Nephron progenitor cell (in vitro differentiated cells): Measurements from ENCODE around the gene HPCAL1.

ENCODE experiments used
- DNase-seq: peaks from one replicate; pipeline ENCODE4 v3.0.0; 2021
- H3K27ac Mint-ChIP-seq: 2 replicates; pipeline ENCODE4 v1.8.0; 2021; ENCODE audit warnings: mild to moderate bottlenecking, moderate library complexity, mixed read lengths
- H3K27me3 Mint-ChIP-seq: 2 replicates; pipeline ENCODE4 v1.8.0; 2021; ENCODE audit warnings: mild to moderate bottlenecking, low read depth, mixed read lengths; ENCODE audit not compliant: poor library complexity
- H3K36me3 Mint-ChIP-seq: 2 replicates; pipeline ENCODE4 v1.8.0; 2021; ENCODE audit warnings: low read depth, mixed read lengths
- H3K4me1 Mint-ChIP-seq: 2 replicates; pipeline ENCODE4 v1.8.0; 2021; ENCODE audit warnings: mixed read lengths
- H3K4me3 Mint-ChIP-seq: 2 replicates; pipeline ENCODE4 v1.8.0; 2021; ENCODE audit warnings: mild to moderate bottlenecking, moderate library complexity, mixed read lengths
- H3K9me3 Mint-ChIP-seq: 2 replicates; pipeline ENCODE4 v1.8.0; 2021; ENCODE audit warnings: mild to moderate bottlenecking, moderate library complexity, mixed read lengths
- TF ChIP-seq, protein P1 (sequence below): fragments of 200-600 bp; sonication (generic); IDR thresholded peaks from 2 replicates; pipeline ENCODE4 v1.5.0; 2021; ENCODE audit warnings: antibody characterized with exemption

HPCAL1 gene

DNA sequence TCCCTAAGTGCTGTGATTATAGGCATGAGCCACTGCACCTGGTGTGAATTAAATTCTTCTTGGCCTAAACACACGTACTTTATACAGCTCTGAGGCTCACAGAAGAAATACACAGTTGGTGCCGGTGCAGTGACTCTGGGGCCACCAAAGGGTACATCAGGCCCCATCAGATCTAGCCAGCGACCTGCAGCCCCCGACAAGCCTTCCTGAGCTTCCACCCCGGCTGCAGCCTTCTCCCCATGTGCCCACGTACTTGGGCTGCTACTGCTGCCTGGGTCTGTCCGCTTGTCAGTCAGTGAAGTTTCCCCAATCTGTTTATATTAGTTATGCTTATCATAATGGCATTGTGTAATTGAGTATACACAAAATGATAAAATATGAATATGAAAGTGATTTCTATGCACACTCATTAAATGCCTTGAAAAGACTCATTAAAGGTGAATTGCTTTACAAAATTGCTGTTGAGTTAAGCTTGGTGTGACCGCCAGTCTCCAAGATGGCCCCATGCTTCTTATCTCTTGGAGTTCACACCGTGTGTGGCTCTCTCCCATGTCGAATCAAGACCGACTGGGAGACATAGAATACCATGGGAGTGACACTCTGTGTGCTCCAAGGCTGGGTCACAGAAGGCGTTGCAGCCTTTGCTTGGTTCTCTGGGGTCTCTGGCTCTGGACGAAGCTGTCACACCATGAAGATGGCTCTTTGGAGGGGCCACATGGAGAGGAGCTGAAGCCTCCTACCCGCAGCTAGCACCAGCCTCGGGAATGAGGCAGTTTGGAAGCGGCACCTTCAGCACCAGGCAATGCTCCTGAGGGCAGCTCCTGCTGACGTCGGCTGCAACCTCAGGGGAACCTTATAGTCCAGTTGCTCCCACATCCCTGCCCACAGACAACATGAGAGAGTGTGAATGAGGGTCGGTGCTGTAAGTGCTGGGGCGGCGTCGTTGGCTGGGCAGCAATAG is 29.2 kb upstream of the HPCAL1 start:
- Mint-ChIP-seq H3K4me1 (peaks cover 29% of the 10 kb centered on the region), H3K36me3 (no peaks in the 10 kb centered on the region), H3K4me3 (no peak overlapping the region), H3K27ac (no peak overlapping the region), H3K9me3 (no peaks in the 10 kb centered on the region), H3K27me3 (peaks cover 6% of the 10 kb centered on the region)
- TF ChIP-seq, protein P1, sequence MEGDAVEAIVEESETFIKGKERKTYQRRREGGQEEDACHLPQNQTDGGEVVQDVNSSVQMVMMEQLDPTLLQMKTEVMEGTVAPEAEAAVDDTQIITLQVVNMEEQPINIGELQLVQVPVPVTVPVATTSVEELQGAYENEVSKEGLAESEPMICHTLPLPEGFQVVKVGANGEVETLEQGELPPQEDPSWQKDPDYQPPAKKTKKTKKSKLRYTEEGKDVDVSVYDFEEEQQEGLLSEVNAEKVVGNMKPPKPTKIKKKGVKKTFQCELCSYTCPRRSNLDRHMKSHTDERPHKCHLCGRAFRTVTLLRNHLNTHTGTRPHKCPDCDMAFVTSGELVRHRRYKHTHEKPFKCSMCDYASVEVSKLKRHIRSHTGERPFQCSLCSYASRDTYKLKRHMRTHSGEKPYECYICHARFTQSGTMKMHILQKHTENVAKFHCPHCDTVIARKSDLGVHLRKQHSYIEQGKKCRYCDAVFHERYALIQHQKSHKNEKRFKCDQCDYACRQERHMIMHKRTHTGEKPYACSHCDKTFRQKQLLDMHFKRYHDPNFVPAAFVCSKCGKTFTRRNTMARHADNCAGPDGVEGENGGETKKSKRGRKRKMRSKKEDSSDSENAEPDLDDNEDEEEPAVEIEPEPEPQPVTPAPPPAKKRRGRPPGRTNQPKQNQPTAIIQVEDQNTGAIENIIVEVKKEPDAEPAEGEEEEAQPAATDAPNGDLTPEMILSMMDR, result no peak
- no peak for DNase-seq

DNA sequence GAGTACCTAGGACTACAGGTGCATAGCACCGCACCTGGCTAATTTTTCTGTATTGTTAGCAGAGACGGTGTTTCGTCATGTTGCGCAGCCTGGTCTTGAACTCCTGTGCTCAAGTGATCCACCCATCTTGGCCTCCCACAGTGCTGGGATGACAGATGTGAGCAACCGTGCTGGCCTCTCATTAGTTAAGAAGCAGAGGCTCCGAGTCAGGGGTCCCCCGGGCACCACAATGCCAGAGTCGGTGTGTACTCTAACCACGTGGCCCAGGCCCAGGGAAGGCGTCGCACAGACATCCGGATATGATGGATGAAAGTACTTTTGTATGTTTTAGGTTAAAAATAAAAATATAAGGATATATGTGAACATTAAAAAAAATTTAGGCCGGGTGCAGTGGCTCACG is 28.3 kb upstream of the HPCAL1 start:
- H3K27ac Mint-ChIP-seq, result no peak overlapping the region
- TF ChIP-seq, protein P1, result no peak
- peaks cover 38% of the 10 kb centered on the region for H3K4me1 Mint-ChIP-seq
- no peaks in the 10 kb centered on the region for H3K9me3 Mint-ChIP-seq
- H3K4me3 Mint-ChIP-seq, result no peak overlapping the region
- H3K27me3 Mint-ChIP-seq, result peaks cover 8% of the 10 kb centered on the region
- no peak for DNase-seq
- H3K36me3 Mint-ChIP-seq, result no peaks in the 10 kb centered on the region

DNA sequence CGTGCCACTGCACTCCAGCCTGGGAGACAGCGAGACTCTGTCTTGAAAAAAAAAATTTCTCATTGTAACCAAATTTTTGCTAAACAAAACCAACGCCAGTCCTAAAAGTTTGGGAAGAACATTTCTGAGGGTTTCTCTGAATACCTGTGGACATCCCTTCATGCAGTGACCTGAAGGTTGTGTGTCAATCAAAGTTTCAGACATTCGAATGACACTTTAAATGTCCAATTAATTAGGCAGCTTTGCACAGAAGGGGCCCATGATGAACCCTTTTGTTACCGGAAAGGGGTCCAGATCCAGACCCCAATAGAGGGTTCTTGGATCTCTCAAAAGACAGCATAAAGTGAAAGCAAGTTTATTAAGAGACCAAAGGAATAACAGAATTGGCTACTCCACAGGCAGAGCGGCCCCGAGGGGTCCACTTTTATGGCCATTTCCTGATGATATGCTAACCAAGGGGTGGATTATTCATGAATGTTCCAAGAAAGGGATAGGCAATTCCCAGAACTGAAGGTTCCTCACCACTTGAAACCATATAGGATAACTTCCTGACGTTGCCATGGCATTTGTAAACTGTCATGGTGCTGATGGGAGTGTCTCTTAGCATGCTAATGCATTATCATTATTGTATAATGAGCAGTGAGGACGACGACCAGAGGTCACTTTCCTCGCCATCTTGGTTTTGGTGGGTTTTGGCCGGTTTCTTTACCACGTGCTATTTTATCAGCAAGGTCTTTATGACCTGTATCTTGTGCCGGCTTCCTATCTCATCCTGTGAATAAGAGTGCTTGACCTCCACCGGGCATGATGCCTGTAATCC is 27.5 kb upstream of the HPCAL1 start:
- Mint-ChIP-seq H3K9me3 (no peaks in the 10 kb centered on the region), H3K27ac (no peak overlapping the region), H3K27me3 (peaks cover 12% of the 10 kb centered on the region), H3K4me1 (peaks cover 46% of the 10 kb centered on the region), H3K4me3 (no peak overlapping the region), H3K36me3 (no peaks in the 10 kb centered on the region)
- TF ChIP-seq, protein P1, result no peak
- no peak for DNase-seq

DNA sequence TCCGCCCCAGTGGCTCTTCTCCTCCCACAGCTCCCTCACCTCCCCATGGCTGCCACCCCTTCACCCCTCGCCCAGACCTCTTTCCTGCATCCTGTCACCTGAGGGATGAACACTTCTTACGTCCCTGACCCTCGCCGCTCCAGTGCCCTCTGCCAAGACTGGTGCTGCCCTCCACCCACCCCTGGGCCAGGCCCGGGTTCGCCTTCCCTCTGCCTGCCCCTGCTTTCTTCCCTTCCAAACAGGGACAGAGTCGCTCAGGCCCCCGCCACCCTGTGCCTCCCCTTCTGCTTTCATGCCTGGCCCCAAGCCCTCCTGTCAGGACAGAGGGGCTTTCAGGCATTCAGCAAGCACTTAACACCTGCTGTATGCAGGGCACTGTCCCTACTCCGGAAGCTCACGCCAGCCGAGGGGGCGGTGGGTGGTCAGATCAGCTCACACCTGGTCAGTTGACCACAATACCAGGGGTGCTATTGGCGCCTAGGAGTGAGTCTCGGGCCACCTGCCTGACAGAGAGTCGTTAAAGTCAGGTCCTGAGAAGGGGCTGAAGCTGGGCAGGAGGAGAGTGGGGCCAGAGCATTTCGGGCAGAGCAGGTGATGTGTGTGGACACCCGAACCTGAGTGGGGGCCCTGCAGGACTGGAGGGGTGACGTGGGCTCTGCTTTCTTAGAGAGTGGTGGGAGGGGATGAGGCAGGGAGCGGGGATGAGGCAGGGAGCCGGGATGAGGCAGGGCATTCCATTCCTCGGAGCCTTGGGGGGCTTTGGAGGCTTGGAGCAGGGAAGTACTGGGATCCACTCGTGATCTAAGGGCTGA is 26.0 kb upstream of the HPCAL1 start:
- TF ChIP-seq, protein P1, result no peak
- Mint-ChIP-seq H3K27ac (peak overlapping the region; percentile 69), H3K36me3 (no peaks in the 10 kb centered on the region), H3K27me3 (peaks cover 12% of the 10 kb centered on the region), H3K9me3 (no peaks in the 10 kb centered on the region), H3K4me1 (peaks cover 44% of the 10 kb centered on the region), H3K4me3 (peak overlapping the region; percentile 13)
- no peak for DNase-seq

DNA sequence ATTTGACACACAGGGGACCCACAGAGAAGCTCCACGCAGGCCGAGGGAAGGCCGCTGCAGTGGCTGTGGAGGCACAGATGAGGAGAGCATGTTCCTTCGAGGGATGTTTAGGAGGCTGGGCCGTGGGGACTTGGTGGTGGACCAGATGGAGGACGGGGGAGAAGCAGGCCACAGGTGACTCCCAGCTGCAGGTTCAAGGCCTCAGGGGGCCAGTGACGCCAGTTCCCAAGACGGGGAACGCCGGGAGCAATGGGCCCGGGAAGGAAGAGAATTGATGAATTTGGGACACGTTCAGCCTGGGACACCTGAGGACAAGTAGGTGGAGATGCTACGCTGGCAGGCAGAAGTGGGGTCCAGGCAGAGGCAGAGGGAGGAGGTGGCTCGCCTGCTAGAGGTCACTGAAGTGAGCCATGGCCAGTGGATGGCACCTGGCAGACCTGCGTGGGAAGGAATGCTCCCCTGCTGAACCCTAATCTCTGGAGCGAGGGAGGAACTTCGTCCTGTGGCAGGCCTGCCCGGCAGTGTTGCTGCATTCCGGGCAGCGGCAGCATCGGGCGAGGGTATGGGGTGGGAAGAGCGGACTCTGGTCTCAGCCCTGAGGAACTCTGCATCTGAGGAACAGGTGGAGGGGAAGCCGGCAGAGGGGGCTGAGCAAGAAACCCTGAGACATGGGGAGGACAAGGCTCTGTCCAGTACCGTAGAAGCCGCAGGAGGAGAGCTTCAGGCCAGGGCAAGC is 25.2 kb upstream of the HPCAL1 start:
- H3K9me3 Mint-ChIP-seq, result no peaks in the 10 kb centered on the region
- H3K4me1 Mint-ChIP-seq, result peaks cover 44% of the 10 kb centered on the region
- H3K36me3 Mint-ChIP-seq, result no peaks in the 10 kb centered on the region
- H3K27ac Mint-ChIP-seq, result peak overlapping the region; percentile 74
- peaks cover 13% of the 10 kb centered on the region for H3K27me3 Mint-ChIP-seq
- no peak for DNase-seq
- TF ChIP-seq, protein P1, result no peak
- peak overlapping the region; percentile 13 for H3K4me3 Mint-ChIP-seq
